ENCODE data around the gene PRKD3. TPM values are rescaled to one million over a fixed set of nuclear protein-coding genes. Genes with fewer than 3 reads are reported as not detected.

Gene PRKD3
- total RNA-seq, 2 experiments from 2014 or later, result 40.5 to 44.1 TPM

GRCh38 chr2:37323781-37324535, 675 bp downstream of the PRKD3 start:
- peak overlapping the region; percentile 34 to 56 for H3K27ac ChIP-seq (ENCODE audit: low read depth in 1 of 2, low read length in 2 of 2)
- peak overlapping the region; percentile 100 for H3K4me3 Mint-ChIP-seq
- no peaks in the 10 kb centered on the region for H3K27me3 ChIP-seq (ENCODE audit: control insufficient read depth in 1 of 2, insufficient read depth in 2 of 2, low read length in 2 of 2)
- TF ChIP-seq CTCF (IDR thresholded peaks at IDR 0.05), result no peak
- peaks cover 10% of the 10 kb centered on the region for H3K36me3 Mint-ChIP-seq (ENCODE audit: low read depth)
- intact Hi-C loops (cut with DNase I, micrococcal nuclease), result loop anchor here in 1 of 2 experiments (5.0 kb wide), 1 partner anchor 92 kb away; the partner anchor contains the start of genes CEBPZ and NDUFAF7
- H3K27ac Mint-ChIP-seq, result peak overlapping the region; percentile 97
- CTCF ChIA-PET, result interaction anchor here (1.0 kb wide), 1 partner anchor 72 kb away, joined by 3 read pairs; no protein-coding TSS in a partner anchor
- H3K27me3 Mint-ChIP-seq, result peaks cover 12% of the 10 kb centered on the region
- POLR2A ChIA-PET, result interaction anchor here (0.8 to 4.6 kb wide), 11 partner anchors 8 to 166 kb away, joined by 3 to 29 read pairs (median 3); partner anchors contain the start of genes CEBPZ, CEBPZOS, EIF2AK2 and NDUFAF7
- ATAC-seq (ENCODE audit: poor library complexity) (peak; percentile 56), DNase-seq (peak in 13 of 14 experiments; percentile 15 to 77 (median 44))
- H3K36me3 ChIP-seq (ENCODE audit: insufficient read depth, low read length), result no peaks in the 10 kb centered on the region
- H3K4me1 Mint-ChIP-seq (ENCODE audit: low read depth), result peaks cover 48% of the 10 kb centered on the region
- peaks cover 23% of the 10 kb centered on the region for H3K4me1 ChIP-seq (ENCODE audit: insufficient read depth, low read length)
- H3K4me3 ChIP-seq (ENCODE audit: low read length), result peak overlapping the region; percentile 86
- no peaks in the 10 kb centered on the region for H3K9me3 ChIP-seq (ENCODE audit: control insufficient read depth in 1 of 2, insufficient read depth in 1 of 2, low read length in 2 of 2)
- no peaks in the 10 kb centered on the region for H3K9me3 Mint-ChIP-seq

- Mint-ChIP-seq H3K9me3 (no peaks in the 10 kb centered on the region), H3K4me1 (ENCODE audit: low read depth) (peaks cover 55% of the 10 kb centered on the region), H3K27me3 (peaks cover 12% of the 10 kb centered on the region), H3K4me3 (peak overlapping the region; percentile 100), H3K36me3 (ENCODE audit: low read depth) (peaks cover 12% of the 10 kb centered on the region), H3K27ac (peak overlapping the region; percentile 97)
- no peak for TF ChIP-seq CTCF (IDR thresholded peaks at IDR 0.05)
- intact Hi-C loops (cut with DNase I, micrococcal nuclease), result loop anchor here in 1 of 2 experiments (5.0 kb wide), 1 partner anchor 91 kb away; the partner anchor contains the start of genes CEBPZ and NDUFAF7
- POLR2A ChIA-PET, result interaction anchor here (0.8 to 4.6 kb wide), 8 partner anchors 11 to 127 kb away, joined by 3 to 29 read pairs (median 3); partner anchors contain the start of genes CEBPZ, CEBPZOS, NDUFAF7 and QPCT
- H3K36me3 ChIP-seq (ENCODE audit: insufficient read depth, low read length), result no peaks in the 10 kb centered on the region
- no peaks in the 10 kb centered on the region for H3K27me3 ChIP-seq (ENCODE audit: control insufficient read depth in 1 of 2, insufficient read depth in 2 of 2, low read length in 2 of 2)
- DNase-seq (peak in 1 of 14 experiments; percentile 11), ATAC-seq (ENCODE audit: poor library complexity) (no peak)
- CTCF ChIA-PET, result interaction anchor here (1.0 kb wide), 2 partner anchors 10 to 72 kb away, joined by 3 to 4 read pairs; no protein-coding TSS in a partner anchor
- H3K4me1 ChIP-seq (ENCODE audit: insufficient read depth, low read length), result peaks cover 23% of the 10 kb centered on the region
- H3K4me3 ChIP-seq (ENCODE audit: low read length), result peak overlapping the region; percentile 86
- H3K9me3 ChIP-seq (ENCODE audit: control insufficient read depth in 1 of 2, insufficient read depth in 1 of 2, low read length in 2 of 2), result no peaks in the 10 kb centered on the region
- H3K27ac ChIP-seq (ENCODE audit: low read depth in 1 of 2, low read length in 2 of 2), result peak overlapping the region; percentile 22 to 56
Measured at GRCh38 chr2:37323176-37323780, 1.4 kb downstream of the PRKD3 start.

GRCh38 chr2:37322368-37322767, 2.3 kb downstream of the PRKD3 start:
- ChIA-PET POLR2A (interaction anchor here (1.2 to 4.6 kb wide), 5 partner anchors 10 to 91 kb away, joined by 3 to 29 read pairs (median 4); partner anchors contain the start of genes CEBPZ, NDUFAF7 and QPCT), CTCF (interaction anchor here (0.9 to 1.7 kb wide), 3 partner anchors 10 to 18 kb away, joined by 3 to 5 read pairs (median 4); no protein-coding TSS in a partner anchor)
- Mint-ChIP-seq H3K4me1 (ENCODE audit: low read depth) (peaks cover 63% of the 10 kb centered on the region), H3K27ac (peak overlapping the region; percentile 56), H3K36me3 (ENCODE audit: low read depth) (peaks cover 22% of the 10 kb centered on the region), H3K4me3 (peak overlapping the region; percentile 54), H3K27me3 (peaks cover 9% of the 10 kb centered on the region), H3K9me3 (no peaks in the 10 kb centered on the region)
- Histone ChIP-seq H3K4me1 (ENCODE audit: insufficient read depth, low read length) (peaks cover 23% of the 10 kb centered on the region), H3K27me3 (ENCODE audit: control insufficient read depth in 1 of 2, insufficient read depth in 2 of 2, low read length in 2 of 2) (no peaks in the 10 kb centered on the region), H3K4me3 (ENCODE audit: low read length) (no peak overlapping the region), H3K9me3 (ENCODE audit: control insufficient read depth in 1 of 2, insufficient read depth in 1 of 2, low read length in 2 of 2) (no peaks in the 10 kb centered on the region), H3K36me3 (ENCODE audit: insufficient read depth, low read length) (no peaks in the 10 kb centered on the region), H3K27ac (ENCODE audit: low read depth in 1 of 2, low read length in 2 of 2) (no peak overlapping the region)
- intact Hi-C loops (cut with DNase I, micrococcal nuclease), result loop anchor here in 1 of 2 experiments (5.0 kb wide), 1 partner anchor 90 kb away; the partner anchor contains the start of genes CEBPZ and NDUFAF7
- DNase-seq (peak in 1 of 14 experiments; percentile 21), ATAC-seq (ENCODE audit: poor library complexity) (no peak)
- no peak for TF ChIP-seq CTCF (IDR thresholded peaks at IDR 0.05)
